ENCODE measurements around the gene BST2.

Gene BST2

DNA sequence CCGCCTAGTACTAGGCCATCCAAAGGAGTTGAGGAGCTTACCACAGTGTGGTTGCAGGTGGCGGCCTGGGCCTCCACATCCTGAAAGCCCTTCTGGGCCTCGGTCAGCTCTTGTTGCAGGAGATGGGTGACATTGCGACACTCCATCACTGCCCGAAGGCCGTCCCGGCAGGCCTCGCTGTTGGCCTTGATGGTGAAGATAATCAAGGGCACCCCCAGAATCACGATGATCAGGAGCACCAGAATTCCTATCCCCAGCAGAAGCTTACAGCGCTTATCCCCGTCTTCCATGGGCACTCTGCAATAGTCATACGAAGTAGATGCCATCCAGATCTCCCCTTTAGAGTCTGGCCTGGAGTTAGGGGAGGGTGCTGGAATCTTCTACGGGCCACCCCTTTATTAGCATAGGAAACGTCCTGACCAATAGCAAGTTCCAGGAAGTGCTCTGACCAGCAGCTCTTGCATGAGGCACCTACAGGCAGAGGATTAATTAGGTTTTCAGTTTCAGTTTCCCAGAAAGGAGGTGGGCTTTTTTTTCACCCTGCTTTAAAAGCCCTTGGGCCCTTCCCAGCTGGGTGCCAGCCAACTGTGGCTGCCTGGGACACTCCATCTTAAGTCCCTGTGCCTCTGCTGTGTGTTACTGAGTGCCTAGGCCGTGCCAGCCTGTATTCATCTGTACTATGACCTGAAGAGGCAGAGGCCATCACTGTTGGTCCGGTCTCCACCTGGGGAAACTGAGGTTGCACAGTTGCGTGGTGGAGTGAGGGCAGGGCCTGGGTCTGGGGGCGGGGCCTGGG, at the start of gene BST2:
TSS of gene BST2 (minus strand) at position 381 of the 796 bp plus-strand sequence. CDS start at position 326, 55 bp downstream.
- peak within 1 kb of the TSS; percentile 73 for H3K27ac Mint-ChIP-seq
- H3K4me3 Mint-ChIP-seq: peak within 1 kb of the TSS; percentile 97
- H3K36me3 Mint-ChIP-seq: peaks cover 8% of the 10 kb centered on the region
- DNase-seq (ENCODE audit: low spot score in 2 of 2) (no peak), ATAC-seq (ENCODE audit: low read depth) (peak; percentile 91)
- H3K9me3 Mint-ChIP-seq: no peaks in the 10 kb centered on the region
- peaks cover 25% of the 10 kb centered on the region for H3K4me1 Mint-ChIP-seq
- H3K27me3 Mint-ChIP-seq: no peaks in the 10 kb centered on the region

GRCh38 chr19:17454576-17455071, 49.2 kb upstream of the BST2 start:
- Mint-ChIP-seq H3K27ac (no peak overlapping the region), H3K4me1 (peaks cover 9% of the 10 kb centered on the region), H3K36me3 (no peaks in the 10 kb centered on the region), H3K4me3 (no peak overlapping the region), H3K27me3 (peaks cover 33% of the 10 kb centered on the region), H3K9me3 (no peaks in the 10 kb centered on the region)
- no peak for DNase-seq (ENCODE audit: low spot score in 2 of 2)
- ATAC-seq (ENCODE audit: low read depth): no peak

- H3K36me3 Mint-ChIP-seq: no peaks in the 10 kb centered on the region
- no peak for ATAC-seq (ENCODE audit: low read depth)
- H3K27me3 Mint-ChIP-seq: peaks cover 30% of the 10 kb centered on the region
- H3K9me3 Mint-ChIP-seq: no peaks in the 10 kb centered on the region
- H3K4me3 Mint-ChIP-seq: no peak overlapping the region
- H3K4me1 Mint-ChIP-seq: peaks cover 9% of the 10 kb centered on the region
- H3K27ac Mint-ChIP-seq: no peak overlapping the region
- DNase-seq (ENCODE audit: low spot score in 2 of 2): no peak
Measured at GRCh38 chr19:17451820-17452219, 46.4 kb upstream of the BST2 start.

DNA sequence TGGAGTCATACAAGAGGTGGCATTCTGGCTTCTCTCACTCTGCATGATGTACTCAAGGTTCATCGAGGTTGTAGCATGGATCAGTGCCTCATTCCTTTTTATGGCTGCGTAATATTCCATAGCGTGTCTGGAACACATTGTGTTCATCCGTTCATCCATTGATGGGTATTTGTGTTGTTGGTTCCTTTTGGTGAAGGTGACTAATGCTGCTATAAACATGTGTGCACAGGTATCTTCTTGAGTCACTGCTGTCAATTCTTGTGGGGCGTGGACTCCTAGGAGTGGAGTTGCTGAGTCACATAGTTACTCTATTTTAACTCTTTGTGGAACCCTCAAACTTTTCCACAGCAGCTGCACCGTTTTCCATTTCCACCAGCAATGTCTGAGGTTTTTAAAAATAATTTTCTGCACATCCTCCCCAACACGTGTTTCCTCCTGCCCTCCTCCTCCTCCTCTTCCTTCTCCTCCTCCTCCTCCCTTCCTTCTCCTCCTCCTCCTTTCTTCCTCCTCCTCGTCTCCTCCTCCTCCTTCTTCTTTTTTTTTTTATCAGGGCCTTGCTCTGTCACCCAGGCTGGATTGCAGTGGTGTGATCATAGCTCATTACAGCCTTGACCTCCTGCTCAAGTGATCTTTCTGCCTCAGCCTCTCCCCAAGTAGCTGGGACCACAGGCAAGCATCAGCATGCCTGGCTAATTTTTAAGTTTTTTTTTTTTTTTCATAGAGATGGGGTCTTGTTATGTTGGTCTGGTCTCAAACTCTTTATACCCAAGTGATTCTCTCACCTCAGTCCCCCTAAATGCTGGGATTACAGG, 45.0 kb upstream of the BST2 start:
- DNase-seq (ENCODE audit: low spot score in 2 of 2) (no peak), ATAC-seq (ENCODE audit: low read depth) (no peak)
- no peaks in the 10 kb centered on the region for H3K9me3 Mint-ChIP-seq
- peaks cover 9% of the 10 kb centered on the region for H3K4me1 Mint-ChIP-seq
- H3K4me3 Mint-ChIP-seq: no peak overlapping the region
- peaks cover 28% of the 10 kb centered on the region for H3K27me3 Mint-ChIP-seq
- H3K36me3 Mint-ChIP-seq: no peaks in the 10 kb centered on the region
- H3K27ac Mint-ChIP-seq: no peak overlapping the region

DNA sequence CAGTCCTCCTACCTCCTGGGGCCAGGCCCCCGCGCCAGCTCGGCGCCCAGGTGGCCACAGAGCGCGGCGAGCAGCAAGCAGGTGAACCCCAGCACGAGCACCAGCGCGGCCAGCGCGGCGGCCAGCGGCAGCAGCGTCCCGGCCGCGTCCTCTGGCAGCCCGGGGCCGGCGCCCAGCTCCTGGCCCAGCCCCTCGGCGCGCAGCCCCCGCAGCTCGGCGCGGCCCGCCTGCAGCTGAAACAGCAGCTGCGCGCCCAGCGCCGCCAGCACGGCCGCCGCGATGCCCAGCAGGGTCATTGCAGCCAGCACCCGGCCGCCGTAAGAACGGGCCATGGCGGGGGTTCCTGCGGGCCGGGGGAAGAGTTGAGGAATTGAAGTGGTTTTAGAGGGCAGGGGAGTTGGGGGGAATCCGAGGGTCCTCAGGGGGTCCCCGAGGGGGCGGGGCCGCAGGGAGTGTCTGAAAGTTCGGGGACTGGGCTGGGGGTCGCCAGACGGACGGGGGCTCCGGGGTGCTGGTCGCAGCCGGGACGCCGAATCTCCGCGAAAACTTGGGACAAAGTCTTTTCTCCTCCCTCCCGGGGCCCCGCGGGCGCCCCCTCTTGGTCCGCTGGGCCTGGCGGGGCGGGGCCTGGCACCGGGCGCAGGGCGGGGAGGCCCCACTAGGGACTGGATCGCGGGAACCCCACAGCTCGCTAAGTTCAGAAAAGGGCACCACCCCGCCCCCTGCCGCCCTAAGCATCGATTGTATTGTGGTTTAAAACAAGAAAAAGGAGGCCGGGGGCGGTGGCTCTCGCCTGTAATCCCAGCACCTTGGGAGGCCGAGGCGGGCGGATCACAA, 42.9 kb upstream of the BST2 start, which contains the start of gene TMEM221:
TSS of gene TMEM221 (minus strand) at position 538 of the 837 bp plus-strand sequence. CDS start at position 332, 206 bp downstream.
- Mint-ChIP-seq H3K27ac (no peak within 1 kb of the TSS), H3K27me3 (peaks cover 17% of the 10 kb centered on the region), H3K36me3 (no peaks in the 10 kb centered on the region), H3K9me3 (no peaks in the 10 kb centered on the region), H3K4me1 (peaks cover 4% of the 10 kb centered on the region), H3K4me3 (peak within 1 kb of the TSS; percentile 40)
- DNase-seq (ENCODE audit: low spot score in 2 of 2) (peak; percentile 46 to 50), ATAC-seq (ENCODE audit: low read depth) (peak; percentile 88)

DNA sequence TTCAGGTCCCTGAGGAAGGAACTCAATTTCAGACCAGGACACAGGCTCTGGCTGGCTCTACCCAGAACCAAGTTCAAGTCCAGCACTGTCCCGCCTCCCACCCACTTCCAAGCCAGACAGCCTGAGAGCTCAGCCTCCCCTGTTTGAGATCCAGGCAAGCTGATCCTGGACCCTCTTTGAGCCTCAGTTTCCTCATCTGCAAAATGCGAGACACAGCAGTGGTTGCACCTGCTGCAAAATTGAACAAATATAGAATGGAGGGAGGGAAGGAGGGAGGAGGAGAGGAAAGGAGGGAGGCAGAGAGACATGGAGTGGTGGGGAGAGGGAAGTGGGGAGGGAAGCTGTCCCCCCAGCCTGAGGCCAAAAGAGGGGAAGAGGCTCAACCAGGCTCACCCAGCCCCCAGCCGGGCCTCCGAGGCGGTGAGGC, 42.3 kb upstream of the BST2 start:
- Mint-ChIP-seq H3K9me3 (no peaks in the 10 kb centered on the region), H3K4me3 (peak overlapping the region; percentile 40), H3K27me3 (peaks cover 14% of the 10 kb centered on the region), H3K27ac (no peak overlapping the region), H3K4me1 (peaks cover 3% of the 10 kb centered on the region), H3K36me3 (no peaks in the 10 kb centered on the region)
- no peak for ATAC-seq (ENCODE audit: low read depth)
- no peak for DNase-seq (ENCODE audit: low spot score in 2 of 2)

DNA sequence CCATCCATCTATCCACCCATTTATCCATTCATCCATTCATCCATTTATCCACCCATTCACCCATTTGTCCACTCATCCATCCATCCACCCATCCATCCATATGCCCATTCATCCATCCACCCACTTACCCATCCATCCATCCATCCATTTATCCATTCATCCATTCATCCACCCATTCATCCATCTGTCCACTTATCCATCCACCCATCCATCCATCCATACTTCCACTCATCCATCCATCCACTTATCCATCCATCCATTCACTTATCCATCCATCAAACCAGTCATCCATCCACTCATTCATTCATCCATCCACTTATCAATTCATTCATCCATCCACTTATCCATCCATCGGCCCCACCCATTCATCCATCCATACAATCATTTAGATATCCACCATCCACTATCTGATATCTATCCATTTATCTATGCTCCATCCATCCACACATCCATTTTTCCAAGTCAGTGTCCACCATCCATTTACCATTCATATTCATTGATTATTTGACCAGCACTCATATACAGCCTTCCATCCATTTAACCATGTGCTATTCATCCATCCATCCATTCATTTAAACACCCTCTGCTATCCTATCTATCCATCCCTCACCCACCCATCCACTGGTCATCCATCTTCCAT, 40.2 kb upstream of the BST2 start:
- H3K27me3 Mint-ChIP-seq: peaks cover 9% of the 10 kb centered on the region
- no peaks in the 10 kb centered on the region for H3K36me3 Mint-ChIP-seq
- H3K4me1 Mint-ChIP-seq: peaks cover 3% of the 10 kb centered on the region
- no peak for ATAC-seq (ENCODE audit: low read depth)
- H3K9me3 Mint-ChIP-seq: no peaks in the 10 kb centered on the region
- H3K4me3 Mint-ChIP-seq: no peak overlapping the region
- DNase-seq (ENCODE audit: low spot score in 2 of 2): no peak
- no peak overlapping the region for H3K27ac Mint-ChIP-seq

DNA sequence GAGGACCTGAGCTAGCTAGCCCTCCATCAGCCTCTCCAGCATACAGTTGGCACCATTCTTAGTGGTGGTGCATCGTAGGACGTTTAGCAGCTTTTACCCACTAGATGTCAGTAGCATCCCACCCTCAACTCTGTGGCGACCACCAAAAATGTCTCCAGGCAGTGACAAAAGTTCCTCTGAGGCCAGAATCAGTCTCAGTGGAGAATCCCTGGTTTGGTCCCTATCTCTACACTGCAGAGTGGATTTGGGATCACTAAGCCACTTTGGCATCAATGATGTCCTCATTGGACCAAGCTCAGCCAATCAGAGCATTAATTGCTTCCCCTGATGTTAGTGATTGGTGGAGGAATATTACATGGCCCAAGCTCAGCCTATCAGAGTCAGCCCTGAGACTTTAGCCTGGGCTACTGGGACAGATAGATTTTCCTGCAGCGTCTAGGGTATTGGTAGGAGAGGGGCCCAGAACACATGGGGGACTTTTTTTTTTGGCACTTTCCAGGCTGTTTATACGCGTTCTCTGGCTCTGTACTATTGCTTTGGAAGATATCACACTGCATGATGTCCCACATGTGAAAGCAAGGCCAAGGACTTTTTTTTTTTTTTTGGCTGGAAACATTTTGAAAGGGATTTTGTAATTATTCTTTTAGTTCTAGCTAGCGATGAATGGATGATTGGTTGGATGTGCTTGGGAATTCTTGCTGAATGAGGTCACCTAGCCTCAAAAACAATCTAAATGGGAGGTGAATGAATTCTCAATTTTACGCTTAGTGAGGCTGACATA, 36.0 kb upstream of the BST2 start:
- peaks cover 2% of the 10 kb centered on the region for H3K36me3 Mint-ChIP-seq
- no peaks in the 10 kb centered on the region for H3K27me3 Mint-ChIP-seq
- no peak overlapping the region for H3K27ac Mint-ChIP-seq
- H3K4me1 Mint-ChIP-seq: no peaks in the 10 kb centered on the region
- no peaks in the 10 kb centered on the region for H3K9me3 Mint-ChIP-seq
- DNase-seq (ENCODE audit: low spot score in 2 of 2) (no peak), ATAC-seq (ENCODE audit: low read depth) (peak; percentile 49)
- H3K4me3 Mint-ChIP-seq: no peak overlapping the region

- H3K27ac Mint-ChIP-seq: no peak overlapping the region
- H3K9me3 Mint-ChIP-seq: no peaks in the 10 kb centered on the region
- H3K27me3 Mint-ChIP-seq: no peaks in the 10 kb centered on the region
- DNase-seq (ENCODE audit: low spot score in 2 of 2) (no peak), ATAC-seq (ENCODE audit: low read depth) (no peak)
- H3K36me3 Mint-ChIP-seq: peaks cover 2% of the 10 kb centered on the region
- H3K4me3 Mint-ChIP-seq: no peak overlapping the region
- H3K4me1 Mint-ChIP-seq: no peaks in the 10 kb centered on the region
Measured at GRCh38 chr19:17436874-17437267, 31.4 kb upstream of the BST2 start.

DNA sequence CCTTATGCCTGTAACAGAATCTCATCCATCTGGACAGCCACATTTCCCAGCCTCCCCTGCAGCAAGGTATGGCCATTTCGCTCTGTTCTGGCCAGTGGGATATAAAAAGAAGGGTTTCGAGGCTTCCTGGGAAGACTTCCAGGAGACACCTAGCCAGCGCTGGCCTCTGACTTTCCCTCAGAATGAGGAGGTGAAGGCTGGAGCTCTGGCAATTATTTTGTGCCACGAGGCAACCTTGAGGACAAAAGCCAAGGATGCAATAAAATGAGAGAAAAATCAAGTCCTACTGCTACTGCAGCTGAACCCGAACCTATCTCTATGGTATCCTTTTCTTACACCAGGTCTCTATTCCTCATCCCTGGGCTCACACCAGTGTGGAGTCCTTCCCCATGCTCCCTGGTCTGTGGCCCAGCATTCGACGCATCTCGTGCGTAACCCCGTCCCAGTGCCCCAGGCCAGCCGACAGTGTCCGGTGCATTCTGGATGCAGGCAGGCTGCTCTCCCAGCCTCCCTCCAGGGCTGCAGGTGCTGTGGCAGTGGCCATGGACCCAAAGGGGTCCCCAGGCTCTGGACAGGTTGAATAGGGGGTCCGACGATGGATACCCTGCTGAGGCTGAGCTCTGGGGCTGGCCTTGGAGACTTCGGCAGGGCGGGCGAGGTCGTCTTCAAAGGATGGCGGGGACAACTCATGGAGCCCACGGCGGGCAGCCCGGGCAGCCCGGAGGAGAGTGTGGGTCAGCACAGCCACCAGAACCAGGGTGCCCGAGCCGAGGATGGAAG, 30.9 kb upstream of the BST2 start:
- Mint-ChIP-seq H3K4me3 (no peak overlapping the region), H3K36me3 (peaks cover 2% of the 10 kb centered on the region), H3K4me1 (no peaks in the 10 kb centered on the region), H3K27me3 (no peaks in the 10 kb centered on the region), H3K27ac (no peak overlapping the region), H3K9me3 (no peaks in the 10 kb centered on the region)
- no peak for ATAC-seq (ENCODE audit: low read depth)
- no peak for DNase-seq (ENCODE audit: low spot score in 2 of 2)

- no peak for ATAC-seq (ENCODE audit: low read depth)
Measured at GRCh38 chr19:17435218-17435617, 29.8 kb upstream of the BST2 start.

GRCh38 chr19:17431417-17431816, 26.0 kb upstream of the BST2 start:
- H3K4me1 Mint-ChIP-seq: no peaks in the 10 kb centered on the region
- H3K27me3 Mint-ChIP-seq: no peaks in the 10 kb centered on the region
- no peaks in the 10 kb centered on the region for H3K9me3 Mint-ChIP-seq
- no peak overlapping the region for H3K4me3 Mint-ChIP-seq
- no peak overlapping the region for H3K27ac Mint-ChIP-seq
- ATAC-seq (ENCODE audit: low read depth) (no peak), DNase-seq (ENCODE audit: low spot score in 2 of 2) (no peak)
- H3K36me3 Mint-ChIP-seq: no peaks in the 10 kb centered on the region

More at GRCh38 chr19:17435218-17435617, 29.8 kb upstream of the BST2 start:
- no peak for DNase-seq (ENCODE audit: low spot score in 2 of 2)
- Mint-ChIP-seq H3K36me3 (peaks cover 2% of the 10 kb centered on the region), H3K27me3 (no peaks in the 10 kb centered on the region), H3K27ac (no peak overlapping the region), H3K9me3 (no peaks in the 10 kb centered on the region), H3K4me3 (no peak overlapping the region), H3K4me1 (no peaks in the 10 kb centered on the region)

All from memory B cell (primary cell).